ENCODE results near the gene MRGPRE.

GRCh38 chr11:3217818-3218482, 14.3 kb downstream of the MRGPRE start:
- no peak for TF ChIP-seq POLR2A (IDR thresholded peaks at IDR 0.05)
- TF ChIP-seq, protein P1, sequence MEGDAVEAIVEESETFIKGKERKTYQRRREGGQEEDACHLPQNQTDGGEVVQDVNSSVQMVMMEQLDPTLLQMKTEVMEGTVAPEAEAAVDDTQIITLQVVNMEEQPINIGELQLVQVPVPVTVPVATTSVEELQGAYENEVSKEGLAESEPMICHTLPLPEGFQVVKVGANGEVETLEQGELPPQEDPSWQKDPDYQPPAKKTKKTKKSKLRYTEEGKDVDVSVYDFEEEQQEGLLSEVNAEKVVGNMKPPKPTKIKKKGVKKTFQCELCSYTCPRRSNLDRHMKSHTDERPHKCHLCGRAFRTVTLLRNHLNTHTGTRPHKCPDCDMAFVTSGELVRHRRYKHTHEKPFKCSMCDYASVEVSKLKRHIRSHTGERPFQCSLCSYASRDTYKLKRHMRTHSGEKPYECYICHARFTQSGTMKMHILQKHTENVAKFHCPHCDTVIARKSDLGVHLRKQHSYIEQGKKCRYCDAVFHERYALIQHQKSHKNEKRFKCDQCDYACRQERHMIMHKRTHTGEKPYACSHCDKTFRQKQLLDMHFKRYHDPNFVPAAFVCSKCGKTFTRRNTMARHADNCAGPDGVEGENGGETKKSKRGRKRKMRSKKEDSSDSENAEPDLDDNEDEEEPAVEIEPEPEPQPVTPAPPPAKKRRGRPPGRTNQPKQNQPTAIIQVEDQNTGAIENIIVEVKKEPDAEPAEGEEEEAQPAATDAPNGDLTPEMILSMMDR (IDR thresholded peaks at IDR 0.05): no peak
